Upper lobe of left lung (tissue), 6 donors: ENCODE measurements around the gene GRIK1. TPM values are rescaled to one million over a fixed set of nuclear protein-coding genes. Genes with fewer than 3 reads are reported as not detected.

Experiments used
- ATAC-seq, 2 donors: fragments of 200-7000 bp; cut with Tn5 transposase; one replicate each; pipeline ENCODE4 v1.9.1; 2022; ENCODE audit warnings: mild to moderate bottlenecking in 2 of 2, moderate library complexity in 2 of 2; ENCODE audit not compliant: low FRiP score in 2 of 2
- DNase-seq, 2 donors: peaks; one replicate each; pipeline ENCODE4 v3.0.0-alpha.2; 2019 to 2020
- H3K27ac ChIP-seq, 4 donors: fragments of 200-600 bp; sonication (generic); one replicate each; pipeline ENCODE4 v1.5.1; 2016 to 2019
- H3K27me3 ChIP-seq, 4 donors: fragments of 200-600 bp; sonication (generic); one replicate each; pipeline ENCODE4 v1.5.1; 2017 to 2019
- H3K36me3 ChIP-seq, 4 donors: fragments of 200-600 bp; sonication (generic); one replicate each; pipeline ENCODE4 v1.5.1; 2016 to 2019
- H3K4me1 ChIP-seq, 4 donors: fragments of 200-600 bp; sonication (generic); one replicate each; pipeline ENCODE4 v1.5.1; 2018 to 2019
- H3K4me3 ChIP-seq, 4 donors: fragments of 200-600 bp; sonication (generic); one replicate each; pipeline ENCODE4 v1.5.1; 2017 to 2019; ENCODE audit warnings: mild to moderate bottlenecking in 2 of 4, moderate library complexity in 1 of 4
- H3K9me3 ChIP-seq, 4 donors: fragments of 200-600 bp; sonication (generic); one replicate each; pipeline ENCODE4 v1.5.1; 2018 to 2019
- EP300 ChIP-seq, 4 donors: sonication (generic); formaldehyde crosslinking; IDR thresholded peaks; one replicate each; pipeline ENCODE4 v1.5.1; 2017; ENCODE audit warnings: antibody characterized with exemption in 4 of 4, control low read depth in 2 of 4
- POLR2A ChIP-seq, 4 donors: fragments of 450-650 bp; IDR thresholded peaks; one replicate each; pipeline ENCODE4 v1.5.1; 2016 to 2017; ENCODE audit warnings: antibody characterized with exemption in 4 of 4, mild to moderate bottlenecking in 2 of 4
- POLR2AphosphoS5 ChIP-seq, 2 donors: sonication (generic); formaldehyde crosslinking; IDR thresholded peaks; one replicate each; pipeline ENCODE4 v1.5.1; 2017; ENCODE audit warnings: antibody characterized with exemption in 2 of 2
- WGBS, 2 donors: methylation state at CpG; one replicate each; pipeline ENCODE4 v1.1.5; 2017 to 2018; 5-methylcytosine and 5-hydroxymethylcytosine counted together
- total RNA-seq, 6 donors: library from RNA; depleted of rRNA in 4 of 6; stranded (reverse); fragments of >200 nt in 4 of 6; gene quantifications; one replicate each; pipeline versions ENCODE4 v1.1.0 to v1.2.1, GENCODE V29; 2016 to 2021
- TF ChIP-seq, protein P1 (sequence below), 6 experiments: fragments of 450-650 bp in 4 of 6; fragments of 200-600 bp in 2 of 6; sonication (generic) in 2 of 6; IDR thresholded peaks; one replicate each; pipeline ENCODE4 v1.5.1; 2016 to 2019; ENCODE audit warnings: antibody characterized with exemption in 6 of 6
- donor health status: DM: no; HTN: no; CAD: no; lungs with moderate emphysema.
- donor health status: DM: no; HTN: yes; CAD: no; lungs with severe emphysema.

The GRIK1 gene
- total RNA-seq, 6 donors from 2014 or later: 0.15 TPM; not detected in 5

DNA sequence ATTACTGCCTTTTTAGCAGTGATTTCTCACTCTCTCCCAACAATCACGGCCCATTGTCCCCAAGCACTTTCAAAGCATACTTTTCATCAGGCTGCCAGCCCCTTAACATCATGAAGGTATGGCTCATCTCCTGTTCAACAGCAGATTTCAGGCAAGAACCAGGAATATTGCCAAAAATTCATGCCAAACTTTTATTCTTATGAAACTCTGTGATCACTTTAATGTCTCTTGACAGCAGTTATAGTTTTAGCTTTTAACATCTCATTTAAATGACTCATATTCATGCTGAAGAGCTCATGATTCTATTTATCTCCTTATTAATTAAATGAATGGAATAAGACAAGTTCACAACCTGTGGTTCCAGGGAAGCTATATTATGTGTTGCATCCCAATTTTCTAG lies 235.1 kb downstream of the GRIK1 start:
- H3K4me1 ChIP-seq: no peaks in the 10 kb centered on the region
- TF ChIP-seq EP300 (IDR thresholded peaks at IDR 0.05) (no peak), POLR2A (IDR thresholded peaks at IDR 0.05) (no peak), POLR2AphosphoS5 (IDR thresholded peaks at IDR 0.05) (no peak)
- TF ChIP-seq, protein P1, sequence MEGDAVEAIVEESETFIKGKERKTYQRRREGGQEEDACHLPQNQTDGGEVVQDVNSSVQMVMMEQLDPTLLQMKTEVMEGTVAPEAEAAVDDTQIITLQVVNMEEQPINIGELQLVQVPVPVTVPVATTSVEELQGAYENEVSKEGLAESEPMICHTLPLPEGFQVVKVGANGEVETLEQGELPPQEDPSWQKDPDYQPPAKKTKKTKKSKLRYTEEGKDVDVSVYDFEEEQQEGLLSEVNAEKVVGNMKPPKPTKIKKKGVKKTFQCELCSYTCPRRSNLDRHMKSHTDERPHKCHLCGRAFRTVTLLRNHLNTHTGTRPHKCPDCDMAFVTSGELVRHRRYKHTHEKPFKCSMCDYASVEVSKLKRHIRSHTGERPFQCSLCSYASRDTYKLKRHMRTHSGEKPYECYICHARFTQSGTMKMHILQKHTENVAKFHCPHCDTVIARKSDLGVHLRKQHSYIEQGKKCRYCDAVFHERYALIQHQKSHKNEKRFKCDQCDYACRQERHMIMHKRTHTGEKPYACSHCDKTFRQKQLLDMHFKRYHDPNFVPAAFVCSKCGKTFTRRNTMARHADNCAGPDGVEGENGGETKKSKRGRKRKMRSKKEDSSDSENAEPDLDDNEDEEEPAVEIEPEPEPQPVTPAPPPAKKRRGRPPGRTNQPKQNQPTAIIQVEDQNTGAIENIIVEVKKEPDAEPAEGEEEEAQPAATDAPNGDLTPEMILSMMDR (IDR thresholded peaks at IDR 0.05): no peak
- WGBS, 2 donors: 76 to 85% methylated on average over 1 of the region's 1 CpG
- no peak overlapping the region for H3K4me3 ChIP-seq
- no peaks in the 10 kb centered on the region for H3K36me3 ChIP-seq
- no peak for DNase-seq
- no peaks in the 10 kb centered on the region for H3K9me3 ChIP-seq
- no peaks in the 10 kb centered on the region for H3K27me3 ChIP-seq
- no peak for ATAC-seq
- no peak overlapping the region for H3K27ac ChIP-seq

- Histone ChIP-seq H3K4me3 (no peak overlapping the region), H3K36me3 (no peaks in the 10 kb centered on the region), H3K4me1 (no peaks in the 10 kb centered on the region), H3K9me3 (no peaks in the 10 kb centered on the region), H3K27me3 (no peaks in the 10 kb centered on the region), H3K27ac (no peak overlapping the region)
- 88 to 92% methylated on average over 5 of the region's 5 CpGs for WGBS, 2 donors
- no peak for DNase-seq
- TF ChIP-seq, protein P1 (IDR thresholded peaks at IDR 0.05): no peak
- ATAC-seq: no peak
Observed at GRCh38 chr21:29701676-29702075, 238.1 kb downstream of the GRIK1 start.

- Histone ChIP-seq H3K27ac (no peak overlapping the region), H3K4me3 (no peak overlapping the region), H3K9me3 (no peaks in the 10 kb centered on the region), H3K4me1 (no peaks in the 10 kb centered on the region), H3K27me3 (no peaks in the 10 kb centered on the region), H3K36me3 (no peaks in the 10 kb centered on the region)
- 47 to 55% methylated on average over 7 of the region's 7 CpGs for WGBS, 2 donors
- no peak for TF ChIP-seq EP300 (IDR thresholded peaks at IDR 0.05)
- TF ChIP-seq, protein P1 (IDR thresholded peaks at IDR 0.05): no peak
- TF ChIP-seq POLR2A (IDR thresholded peaks at IDR 0.05): no peak
- no peak for TF ChIP-seq POLR2AphosphoS5 (IDR thresholded peaks at IDR 0.05)
- ATAC-seq: peak in 1 of 2 donors; percentile 35
- no peak for DNase-seq
Observed at GRCh38 chr21:29697555-29698193, 242.1 kb downstream of the GRIK1 start.

GRCh38 chr21:29696937-29697336 lies 242.9 kb downstream of the GRIK1 start:
- Histone ChIP-seq H3K27me3 (no peaks in the 10 kb centered on the region), H3K36me3 (no peaks in the 10 kb centered on the region), H3K27ac (no peak overlapping the region), H3K4me3 (no peak overlapping the region), H3K4me1 (no peaks in the 10 kb centered on the region), H3K9me3 (no peaks in the 10 kb centered on the region)
- WGBS, 2 donors: 88 to 89% methylated on average over 1 of the region's 1 CpG
- no peak for DNase-seq
- TF ChIP-seq, protein P1 (IDR thresholded peaks at IDR 0.05): no peak
- TF ChIP-seq EP300 (IDR thresholded peaks at IDR 0.05) (no peak), POLR2AphosphoS5 (IDR thresholded peaks at IDR 0.05) (no peak), POLR2A (IDR thresholded peaks at IDR 0.05) (no peak)
- no peak for ATAC-seq
